Adrenal gland (tissue), 5 donors: ENCODE data around the gene HSD3B2.

Experiments
- CTCF ChIP-seq, 6 experiments: fragments of 450-650 bp in 4 of 6; fragments of 200-600 bp in 2 of 6; sonication (generic) in 1 of 6; IDR thresholded peaks; 1 replicate in 5 of 6; 2 replicates in 1 of 6; pipeline versions ENCODE4 v1.5.1 to v1.8.0; 2016 to 2021; ENCODE audit warnings: antibody characterized with exemption in 6 of 6, mild to moderate bottlenecking in 2 of 6, moderate library complexity in 1 of 6
- POLR2A ChIP-seq, 2 donors: fragments of 450-650 bp; IDR thresholded peaks; one replicate each; pipeline ENCODE4 v1.6.1; 2017; ENCODE audit warnings: antibody characterized with exemption in 2 of 2, mild to moderate bottlenecking in 2 of 2, moderate library complexity in 1 of 2
- donor health status: DM: no; HTN: no; CAD: no.

GRCh38 chr1:119368554-119368953 is 46.4 kb upstream of the HSD3B2 start, which contains the start of gene HAO2:
- TF ChIP-seq CTCF (IDR thresholded peaks at IDR 0.05) = no peak
- TF ChIP-seq POLR2A (IDR thresholded peaks at IDR 0.05) = no peak
